B cell (primary cell): ENCODE data around the gene RCBTB2.

Experiments used
- CTCF ChIP-seq: fragments of 200-600 bp; IDR thresholded peaks from one replicate; pipeline ENCODE4 v1.8.0; 2022; ENCODE audit warnings: antibody characterized with exemption, mild to moderate bottlenecking
- EZH2 ChIP-seq: IDR thresholded peaks from 2 replicates; pipeline ENCODE4 v1.6.1; 2012; ENCODE audit warnings: borderline replicate concordance, low read depth, mild to moderate bottlenecking, moderate library complexity, low read length; ENCODE audit not compliant: insufficient read depth, poor library complexity, severe bottlenecking

- TF ChIP-seq EZH2 (no peak), CTCF (no peak)
Measured at GRCh38 chr13:48576448-48577010, 43.6 kb upstream of the RCBTB2 start.
